HepG2 (cell line): ENCODE data around the gene DDX23. TPM values are rescaled to one million over a fixed set of nuclear protein-coding genes. Genes with fewer than 3 reads are reported as not detected.

Source experiments
- HOXD1 ChIP-seq: sonication (generic); formaldehyde crosslinking; IDR thresholded peaks from 2 replicates; pipeline ENCODE4 v1.5.0; 2020; ENCODE audit warnings: missing genetic modification reagents
- NR2C2 ChIP-seq: sonication (generic); formaldehyde crosslinking; IDR thresholded peaks from 2 replicates; pipeline ENCODE4 v1.4.0; 2020; ENCODE audit warnings: missing genetic modification reagents, mild to moderate bottlenecking, moderate library complexity, borderline replicate concordance
- RCOR2 ChIP-seq: IDR thresholded peaks from 2 replicates; pipeline ENCODE4 v1.6.1; 2016; ENCODE audit warnings: missing biosample characterization, missing genetic modification reagents
- YEATS2 ChIP-seq: sonication (generic); formaldehyde crosslinking; IDR thresholded peaks from 2 replicates; pipeline ENCODE4 v1.4.0; 2020; ENCODE audit warnings: missing genetic modification reagents, borderline replicate concordance
- ZNF121 ChIP-seq: sonication (generic); formaldehyde crosslinking; IDR thresholded peaks from 2 replicates; pipeline ENCODE4 v1.5.0; 2020; ENCODE audit warnings: mild to moderate bottlenecking, missing genetic modification reagents
- ZNF143 ChIP-seq: sonication (generic); formaldehyde crosslinking; IDR thresholded peaks from 2 replicates; pipeline ENCODE4 v1.4.0; 2020; ENCODE audit warnings: missing genetic modification reagents
- ZNF224 ChIP-seq: sonication (generic); formaldehyde crosslinking; IDR thresholded peaks from 2 replicates; pipeline ENCODE4 v1.5.0; 2020; ENCODE audit warnings: mild to moderate bottlenecking, missing genetic modification reagents
- ZNF225 ChIP-seq: sonication (generic); formaldehyde crosslinking; IDR thresholded peaks from 2 replicates; pipeline ENCODE4 v1.4.0; 2020; ENCODE audit warnings: mild to moderate bottlenecking, missing genetic modification reagents
- ZNF251 ChIP-seq: sonication (generic); formaldehyde crosslinking; IDR thresholded peaks from 2 replicates; pipeline ENCODE4 v1.9.0; 2021; ENCODE audit warnings: mild to moderate bottlenecking, missing genetic modification reagents
- ZNF616 ChIP-seq: sonication (generic); formaldehyde crosslinking; IDR thresholded peaks from 2 replicates; pipeline ENCODE4 v1.5.0; 2020; ENCODE audit warnings: low read depth, mild to moderate bottlenecking, missing genetic modification reagents
- ZNF629 ChIP-seq: sonication (generic); formaldehyde crosslinking; conservative IDR thresholded peaks from 2 replicates; pipeline ENCODE4 v1.5.0; 2020; ENCODE audit warnings: missing genetic modification reagents
- polyA plus RNA-seq, 8 experiments: library from polyadenylated mRNA; depleted of rRNA in 3 of 8; stranded (reverse) in 7 of 8; unstranded in 1 of 8; fragments of >200 nt; fragmentation: Illumina TruSeq in 4 of 8; extraction: Trizol in 4 of 8; gene quantifications; 2 replicates each; pipeline versions ENCODE4 v1.2.1 to v1.2.3, GENCODE V29; 2011 to 2016; ENCODE audit warnings: low read depth in 4 of 8, missing spikeins in 1 of 8, mixed read lengths in 1 of 8; ENCODE audit not compliant: insufficient read depth in 1 of 8
- total RNA-seq, 5 experiments: library from RNA; depleted of rRNA; stranded (reverse); fragments of >200 nt; fragmentation: Illumina TruSeq; extraction: Trizol; gene quantifications; 2 replicates each; pipeline ENCODE4 v1.2.3, GENCODE V29; 2016; ENCODE audit warnings: low read depth in 1 of 5
- TF ChIP-seq, protein P1 (sequence below): sonication (generic); formaldehyde crosslinking; IDR thresholded peaks from 2 replicates; pipeline ENCODE4 v1.5.0; 2020; ENCODE audit warnings: mild to moderate bottlenecking, missing genetic modification reagents
- TF ChIP-seq, protein P2 (sequence below): sonication (generic); formaldehyde crosslinking; IDR thresholded peaks from 2 replicates; pipeline ENCODE4 v1.5.0; 2020; ENCODE audit warnings: mild to moderate bottlenecking, missing genetic modification reagents
- TF ChIP-seq, protein P3 (sequence below): sonication (generic); formaldehyde crosslinking; IDR thresholded peaks from 2 replicates; pipeline ENCODE4 v1.4.0; 2020; ENCODE audit warnings: mild to moderate bottlenecking, missing genetic modification reagents, borderline replicate concordance
- TF ChIP-seq, protein P4 (sequence below): sonication (generic); formaldehyde crosslinking; IDR thresholded peaks from 2 replicates; pipeline ENCODE4 v1.8.1; 2023; ENCODE audit warnings: mild to moderate bottlenecking, missing genetic modification reagents
- TF ChIP-seq, protein P5 (sequence below): sonication (generic); formaldehyde crosslinking; IDR thresholded peaks from 2 replicates; pipeline ENCODE4 v1.4.0; 2020; ENCODE audit warnings: missing genetic modification reagents; ENCODE audit errors: not compliant biosample characterization
- TF ChIP-seq, protein P6 (sequence below): sonication (generic); formaldehyde crosslinking; IDR thresholded peaks from 2 replicates; pipeline ENCODE4 v1.4.0; 2020; ENCODE audit warnings: missing genetic modification reagents

The DDX23 gene
- total and polyA plus RNA-seq, 2 of the 13 experiments (the other 11 are each of a cell fraction or from before 2014, with no cell fraction given), result 35.7 to 90.0 TPM

DNA sequence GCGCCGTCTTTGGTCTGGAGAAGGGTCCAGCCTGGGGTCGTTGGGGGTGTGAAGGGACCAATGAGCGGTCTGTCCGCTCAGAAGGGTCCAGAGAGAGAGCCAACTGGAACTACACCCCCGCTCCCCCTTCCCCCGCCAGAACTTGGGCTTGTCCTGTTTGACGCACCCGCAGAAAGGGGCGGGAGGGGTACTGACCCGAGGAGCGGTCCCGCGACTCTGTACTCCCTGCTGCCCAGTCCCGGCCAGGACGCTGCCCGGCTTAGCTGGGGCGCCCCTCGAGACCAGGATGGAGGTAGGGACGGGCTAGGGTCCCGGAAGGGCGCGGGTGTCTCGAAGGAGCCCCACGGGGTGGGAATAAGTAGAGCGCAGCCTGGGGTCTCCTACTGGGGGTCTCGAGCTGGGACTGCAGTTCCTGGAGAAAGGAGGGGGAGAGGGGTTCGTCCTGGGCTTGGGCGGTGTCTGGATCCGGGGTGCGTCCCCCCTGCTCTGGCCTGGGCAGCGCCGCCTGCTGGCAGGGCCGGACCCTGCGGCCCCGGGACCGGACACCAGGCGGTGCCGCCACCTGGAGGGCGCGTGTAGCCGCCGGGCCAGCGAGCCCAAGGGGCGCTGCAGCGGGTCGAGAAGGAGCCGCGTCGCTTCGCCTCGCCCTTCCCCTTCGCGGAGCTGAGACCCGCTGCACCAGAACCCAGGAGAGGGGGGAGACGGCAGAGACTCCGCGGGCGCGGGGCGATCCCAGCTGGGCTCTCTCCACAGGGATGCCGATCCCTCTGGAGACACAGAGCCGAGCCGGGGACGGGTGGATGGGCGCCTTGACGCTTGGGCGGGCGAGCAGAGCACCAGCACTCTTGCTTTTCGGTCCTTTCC, 37.5 kb downstream of the DDX23 start (continued):
- TF ChIP-seq, protein P1, sequence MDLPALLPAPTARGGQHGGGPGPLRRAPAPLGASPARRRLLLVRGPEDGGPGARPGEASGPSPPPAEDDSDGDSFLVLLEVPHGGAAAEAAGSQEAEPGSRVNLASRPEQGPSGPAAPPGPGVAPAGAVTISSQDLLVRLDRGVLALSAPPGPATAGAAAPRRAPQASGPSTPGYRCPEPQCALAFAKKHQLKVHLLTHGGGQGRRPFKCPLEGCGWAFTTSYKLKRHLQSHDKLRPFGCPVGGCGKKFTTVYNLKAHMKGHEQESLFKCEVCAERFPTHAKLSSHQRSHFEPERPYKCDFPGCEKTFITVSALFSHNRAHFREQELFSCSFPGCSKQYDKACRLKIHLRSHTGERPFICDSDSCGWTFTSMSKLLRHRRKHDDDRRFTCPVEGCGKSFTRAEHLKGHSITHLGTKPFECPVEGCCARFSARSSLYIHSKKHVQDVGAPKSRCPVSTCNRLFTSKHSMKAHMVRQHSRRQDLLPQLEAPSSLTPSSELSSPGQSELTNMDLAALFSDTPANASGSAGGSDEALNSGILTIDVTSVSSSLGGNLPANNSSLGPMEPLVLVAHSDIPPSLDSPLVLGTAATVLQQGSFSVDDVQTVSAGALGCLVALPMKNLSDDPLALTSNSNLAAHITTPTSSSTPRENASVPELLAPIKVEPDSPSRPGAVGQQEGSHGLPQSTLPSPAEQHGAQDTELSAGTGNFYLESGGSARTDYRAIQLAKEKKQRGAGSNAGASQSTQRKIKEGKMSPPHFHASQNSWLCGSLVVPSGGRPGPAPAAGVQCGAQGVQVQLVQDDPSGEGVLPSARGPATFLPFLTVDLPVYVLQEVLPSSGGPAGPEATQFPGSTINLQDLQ (CRISPR knock-in tag), result no peak
- TF ChIP-seq RCOR2 (CRISPR knock-in tag) (no peak), ZNF616 (CRISPR knock-in tag) (no peak), HOXD1 (CRISPR knock-in tag) (0 out of 2 replicates have a peak, but pooled peaks have one; percentile 31), YEATS2 (no peak), ZNF143 (CRISPR knock-in tag) (peak; percentile 21; the same call in 1 of the 2 replicates), ZNF224 (CRISPR knock-in tag) (no peak), ZNF629 (0 out of 2 replicates have a peak, but pooled peaks have one; percentile 35), NR2C2 (no peak), ZNF251 (CRISPR knock-in tag) (no peak), ZNF121 (CRISPR knock-in tag) (no peak; the same call in 1 of the 2 replicates), ZNF225 (CRISPR knock-in tag) (no peak)
- TF ChIP-seq, protein P2, sequence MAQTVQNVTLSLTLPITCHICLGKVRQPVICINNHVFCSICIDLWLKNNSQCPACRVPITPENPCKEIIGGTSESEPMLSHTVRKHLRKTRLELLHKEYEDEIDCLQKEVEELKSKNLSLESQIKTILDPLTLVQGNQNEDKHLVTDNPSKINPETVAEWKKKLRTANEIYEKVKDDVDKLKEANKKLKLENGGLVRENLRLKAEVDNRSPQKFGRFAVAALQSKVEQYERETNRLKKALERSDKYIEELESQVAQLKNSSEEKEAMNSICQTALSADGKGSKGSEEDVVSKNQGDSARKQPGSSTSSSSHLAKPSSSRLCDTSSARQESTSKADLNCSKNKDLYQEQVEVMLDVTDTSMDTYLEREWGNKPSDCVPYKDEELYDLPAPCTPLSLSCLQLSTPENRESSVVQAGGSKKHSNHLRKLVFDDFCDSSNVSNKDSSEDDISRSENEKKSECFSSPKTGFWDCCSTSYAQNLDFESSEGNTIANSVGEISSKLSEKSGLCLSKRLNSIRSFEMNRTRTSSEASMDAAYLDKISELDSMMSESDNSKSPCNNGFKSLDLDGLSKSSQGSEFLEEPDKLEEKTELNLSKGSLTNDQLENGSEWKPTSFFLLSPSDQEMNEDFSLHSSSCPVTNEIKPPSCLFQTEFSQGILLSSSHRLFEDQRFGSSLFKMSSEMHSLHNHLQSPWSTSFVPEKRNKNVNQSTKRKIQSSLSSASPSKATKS (CRISPR knock-in tag), result no peak
- TF ChIP-seq, protein P3, sequence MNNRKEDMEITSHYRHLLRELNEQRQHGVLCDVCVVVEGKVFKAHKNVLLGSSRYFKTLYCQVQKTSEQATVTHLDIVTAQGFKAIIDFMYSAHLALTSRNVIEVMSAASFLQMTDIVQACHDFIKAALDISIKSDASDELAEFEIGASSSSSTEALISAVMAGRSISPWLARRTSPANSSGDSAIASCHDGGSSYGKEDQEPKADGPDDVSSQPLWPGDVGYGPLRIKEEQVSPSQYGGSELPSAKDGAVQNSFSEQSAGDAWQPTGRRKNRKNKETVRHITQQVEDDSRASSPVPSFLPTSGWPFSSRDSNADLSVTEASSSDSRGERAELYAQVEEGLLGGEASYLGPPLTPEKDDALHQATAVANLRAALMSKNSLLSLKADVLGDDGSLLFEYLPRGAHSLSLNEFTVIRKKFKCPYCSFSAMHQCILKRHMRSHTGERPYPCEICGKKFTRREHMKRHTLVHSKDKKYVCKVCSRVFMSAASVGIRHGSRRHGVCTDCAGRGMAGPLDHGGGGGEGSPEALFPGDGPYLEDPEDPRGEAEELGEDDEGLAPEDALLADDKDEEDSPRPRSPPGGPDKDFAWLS (CRISPR knock-in tag), result no peak
- TF ChIP-seq, protein P4, sequence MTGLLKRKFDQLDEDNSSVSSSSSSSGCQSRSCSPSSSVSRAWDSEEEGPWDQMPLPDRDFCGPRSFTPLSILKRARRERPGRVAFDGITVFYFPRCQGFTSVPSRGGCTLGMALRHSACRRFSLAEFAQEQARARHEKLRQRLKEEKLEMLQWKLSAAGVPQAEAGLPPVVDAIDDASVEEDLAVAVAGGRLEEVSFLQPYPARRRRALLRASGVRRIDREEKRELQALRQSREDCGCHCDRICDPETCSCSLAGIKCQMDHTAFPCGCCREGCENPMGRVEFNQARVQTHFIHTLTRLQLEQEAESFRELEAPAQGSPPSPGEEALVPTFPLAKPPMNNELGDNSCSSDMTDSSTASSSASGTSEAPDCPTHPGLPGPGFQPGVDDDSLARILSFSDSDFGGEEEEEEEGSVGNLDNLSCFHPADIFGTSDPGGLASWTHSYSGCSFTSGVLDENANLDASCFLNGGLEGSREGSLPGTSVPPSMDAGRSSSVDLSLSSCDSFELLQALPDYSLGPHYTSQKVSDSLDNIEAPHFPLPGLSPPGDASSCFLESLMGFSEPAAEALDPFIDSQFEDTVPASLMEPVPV (CRISPR knock-in tag), result no peak
- TF ChIP-seq, protein P5, sequence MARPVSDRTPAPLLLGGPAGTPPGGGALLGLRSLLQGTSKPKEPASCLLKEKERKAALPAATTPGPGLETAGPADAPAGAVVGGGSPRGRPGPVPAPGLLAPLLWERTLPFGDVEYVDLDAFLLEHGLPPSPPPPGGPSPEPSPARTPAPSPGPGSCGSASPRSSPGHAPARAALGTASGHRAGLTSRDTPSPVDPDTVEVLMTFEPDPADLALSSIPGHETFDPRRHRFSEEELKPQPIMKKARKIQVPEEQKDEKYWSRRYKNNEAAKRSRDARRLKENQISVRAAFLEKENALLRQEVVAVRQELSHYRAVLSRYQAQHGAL (CRISPR knock-in tag), result no peak
- TF ChIP-seq, protein P6, sequence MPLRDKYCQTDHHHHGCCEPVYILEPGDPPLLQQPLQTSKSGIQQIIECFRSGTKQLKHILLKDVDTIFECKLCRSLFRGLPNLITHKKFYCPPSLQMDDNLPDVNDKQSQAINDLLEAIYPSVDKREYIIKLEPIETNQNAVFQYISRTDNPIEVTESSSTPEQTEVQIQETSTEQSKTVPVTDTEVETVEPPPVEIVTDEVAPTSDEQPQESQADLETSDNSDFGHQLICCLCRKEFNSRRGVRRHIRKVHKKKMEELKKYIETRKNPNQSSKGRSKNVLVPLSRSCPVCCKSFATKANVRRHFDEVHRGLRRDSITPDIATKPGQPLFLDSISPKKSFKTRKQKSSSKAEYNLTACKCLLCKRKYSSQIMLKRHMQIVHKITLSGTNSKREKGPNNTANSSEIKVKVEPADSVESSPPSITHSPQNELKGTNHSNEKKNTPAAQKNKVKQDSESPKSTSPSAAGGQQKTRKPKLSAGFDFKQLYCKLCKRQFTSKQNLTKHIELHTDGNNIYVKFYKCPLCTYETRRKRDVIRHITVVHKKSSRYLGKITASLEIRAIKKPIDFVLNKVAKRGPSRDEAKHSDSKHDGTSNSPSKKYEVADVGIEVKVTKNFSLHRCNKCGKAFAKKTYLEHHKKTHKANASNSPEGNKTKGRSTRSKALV (CRISPR knock-in tag), result peak; percentile 89
